HG02759 (cell line): ENCODE data around the gene CHMP4B.

ENCODE experiments used
- ATAC-seq: cut with Tn5 transposase; IDR thresholded peaks from one replicate; pipeline ENCODE4 v1.9.1; 2021; ENCODE audit warnings: mild to moderate bottlenecking, moderate library complexity; ENCODE audit not compliant: unreplicated experiment

Gene CHMP4B

GRCh38 chr20:33817411-33817810, 6.3 kb downstream of the CHMP4B start:
- no peak for ATAC-seq

- no peak for ATAC-seq
Measured at GRCh38 chr20:33819456-33819855, 8.3 kb downstream of the CHMP4B start.

GRCh38 chr20:33820362-33820761, 9.2 kb downstream of the CHMP4B start:
- no peak for ATAC-seq

GRCh38 chr20:33821270-33821836, 10.2 kb downstream of the CHMP4B start:
- ATAC-seq: no peak

GRCh38 chr20:33822423-33822822, 11.3 kb downstream of the CHMP4B start:
- no peak for ATAC-seq

GRCh38 chr20:33822991-33823390, 11.8 kb downstream of the CHMP4B start:
- no peak for ATAC-seq

- ATAC-seq: no peak
Measured at GRCh38 chr20:33824852-33825251, 13.7 kb downstream of the CHMP4B start.

- no peak for ATAC-seq
Measured at GRCh38 chr20:33825340-33826269, 14.5 kb downstream of the CHMP4B start.

- no peak for ATAC-seq
Measured at GRCh38 chr20:33826270-33826897, 15.2 kb downstream of the CHMP4B start.

- no peak for ATAC-seq
Measured at GRCh38 chr20:33827109-33827508, 16.0 kb downstream of the CHMP4B start.

- ATAC-seq: no peak
Measured at GRCh38 chr20:33827634-33828325, 16.6 kb downstream of the CHMP4B start.

GRCh38 chr20:33828326-33828844, 17.2 kb downstream of the CHMP4B start:
- no peak for ATAC-seq

- no peak for ATAC-seq
Measured at GRCh38 chr20:33828967-33829560, 17.9 kb downstream of the CHMP4B start.

GRCh38 chr20:33829636-33830035, 18.5 kb downstream of the CHMP4B start:
- ATAC-seq: no peak

- ATAC-seq: no peak
Measured at GRCh38 chr20:33830371-33830770, 19.2 kb downstream of the CHMP4B start.

- ATAC-seq: no peak
Measured at GRCh38 chr20:33832103-33832804, 21.1 kb downstream of the CHMP4B start.

GRCh38 chr20:33833333-33833732, 22.2 kb downstream of the CHMP4B start:
- ATAC-seq: no peak

- ATAC-seq: no peak
Measured at GRCh38 chr20:33835615-33836172, 24.5 kb downstream of the CHMP4B start.

GRCh38 chr20:33836277-33836676, 25.1 kb downstream of the CHMP4B start:
- ATAC-seq: no peak
